ENCODE data around the gene PROS1. TPM values are rescaled to one million over a fixed set of nuclear protein-coding genes. Genes with fewer than 3 reads are reported as not detected.

Gene PROS1
- total RNA-seq, 2 experiments from 2014 or later: not detected

GRCh38 chr3:93992207-93992606 lies 18.5 kb upstream of the PROS1 start:
- Histone ChIP-seq H3K4me1 (ENCODE audit: insufficient read depth, low read length) (no peaks in the 10 kb centered on the region), H3K36me3 (ENCODE audit: insufficient read depth, low read length) (no peaks in the 10 kb centered on the region), H3K27ac (ENCODE audit: low read depth in 1 of 2, low read length in 2 of 2) (no peak overlapping the region), H3K4me3 (ENCODE audit: low read length) (no peak overlapping the region), H3K9me3 (ENCODE audit: control insufficient read depth in 1 of 2, insufficient read depth in 1 of 2, low read length in 2 of 2) (no peaks in the 10 kb centered on the region), H3K27me3 (ENCODE audit: control insufficient read depth in 1 of 2, insufficient read depth in 2 of 2, low read length in 2 of 2) (no peaks in the 10 kb centered on the region)
- H3K36me3 Mint-ChIP-seq (ENCODE audit: low read depth): no peaks in the 10 kb centered on the region
- H3K27ac Mint-ChIP-seq: no peak overlapping the region
- ATAC-seq (ENCODE audit: poor library complexity) (no peak), DNase-seq (no peak)
- ChIA-PET CTCF (no interaction called here), POLR2A (no interaction called here)
- no peak overlapping the region for H3K4me3 Mint-ChIP-seq
- no peaks in the 10 kb centered on the region for H3K9me3 Mint-ChIP-seq
- no peaks in the 10 kb centered on the region for H3K27me3 Mint-ChIP-seq
- intact Hi-C loops (cut with DNase I, micrococcal nuclease): no loop called here
- no peak for TF ChIP-seq CTCF (IDR thresholded peaks at IDR 0.05)
- H3K4me1 Mint-ChIP-seq (ENCODE audit: low read depth): no peaks in the 10 kb centered on the region

GRCh38 chr3:93991631-93992030 lies 17.9 kb upstream of the PROS1 start:
- Histone ChIP-seq H3K27me3 (ENCODE audit: control insufficient read depth in 1 of 2, insufficient read depth in 2 of 2, low read length in 2 of 2) (no peaks in the 10 kb centered on the region), H3K4me1 (ENCODE audit: insufficient read depth, low read length) (no peaks in the 10 kb centered on the region), H3K9me3 (ENCODE audit: control insufficient read depth in 1 of 2, insufficient read depth in 1 of 2, low read length in 2 of 2) (no peaks in the 10 kb centered on the region), H3K36me3 (ENCODE audit: insufficient read depth, low read length) (no peaks in the 10 kb centered on the region), H3K27ac (ENCODE audit: low read depth in 1 of 2, low read length in 2 of 2) (no peak overlapping the region), H3K4me3 (ENCODE audit: low read length) (no peak overlapping the region)
- no peaks in the 10 kb centered on the region for H3K9me3 Mint-ChIP-seq
- no peaks in the 10 kb centered on the region for H3K4me1 Mint-ChIP-seq (ENCODE audit: low read depth)
- ChIA-PET CTCF (no interaction called here), POLR2A (no interaction called here)
- DNase-seq (no peak), ATAC-seq (ENCODE audit: poor library complexity) (no peak)
- no peaks in the 10 kb centered on the region for H3K27me3 Mint-ChIP-seq
- no peak overlapping the region for H3K27ac Mint-ChIP-seq
- intact Hi-C loops (cut with DNase I, micrococcal nuclease): no loop called here
- H3K4me3 Mint-ChIP-seq: no peak overlapping the region
- no peak for TF ChIP-seq CTCF (IDR thresholded peaks at IDR 0.05)
- H3K36me3 Mint-ChIP-seq (ENCODE audit: low read depth): no peaks in the 10 kb centered on the region

- Mint-ChIP-seq H3K4me1 (ENCODE audit: low read depth) (no peaks in the 10 kb centered on the region), H3K9me3 (no peaks in the 10 kb centered on the region), H3K36me3 (ENCODE audit: low read depth) (no peaks in the 10 kb centered on the region), H3K27me3 (no peaks in the 10 kb centered on the region), H3K27ac (no peak overlapping the region), H3K4me3 (no peak overlapping the region)
- no peaks in the 10 kb centered on the region for H3K9me3 ChIP-seq (ENCODE audit: control insufficient read depth in 1 of 2, insufficient read depth in 1 of 2, low read length in 2 of 2)
- no peaks in the 10 kb centered on the region for H3K4me1 ChIP-seq (ENCODE audit: insufficient read depth, low read length)
- no peak overlapping the region for H3K27ac ChIP-seq (ENCODE audit: low read depth in 1 of 2, low read length in 2 of 2)
- ChIA-PET POLR2A (interaction anchor here (1.1 to 1.2 kb wide), 2 partner anchors 10 to 73 kb away, joined by 3 to 4 read pairs; partner anchors contain the start of genes ARL13B and DHFR2), CTCF (interaction anchor here (0.8 kb wide), 1 partner anchor 33 kb away, joined by 3 read pairs; no protein-coding TSS in a partner anchor)
- H3K27me3 ChIP-seq (ENCODE audit: control insufficient read depth in 1 of 2, insufficient read depth in 2 of 2, low read length in 2 of 2): no peaks in the 10 kb centered on the region
- no peak overlapping the region for H3K4me3 ChIP-seq (ENCODE audit: low read length)
- no peaks in the 10 kb centered on the region for H3K36me3 ChIP-seq (ENCODE audit: insufficient read depth, low read length)
- intact Hi-C loops (cut with DNase I, micrococcal nuclease): no loop called here
- no peak for TF ChIP-seq CTCF (IDR thresholded peaks at IDR 0.05)
- DNase-seq: no peak
- ATAC-seq (ENCODE audit: poor library complexity): no peak
Measured at GRCh38 chr3:93989241-93989640, 15.5 kb upstream of the PROS1 start.
